ENCODE data around the gene NPEPL1.

GRCh38 chr20:58714340-58714922 lies 21.8 kb downstream of the NPEPL1 start:
- TF ChIP-seq YY1 (IDR thresholded peaks at IDR 0.05; ENCODE audit: insufficient read depth, insufficient read length) (no peak), ZNF274 (IDR thresholded peaks at IDR 0.05; ENCODE audit: low read depth, low read length) (no peak)
